ENCODE measurements around the gene SIRT7. TPM values are rescaled to one million over a fixed set of nuclear protein-coding genes. Genes with fewer than 3 reads are reported as not detected.

The SIRT7 gene
- total and polyA plus RNA-seq, 4 donors = 5.8 to 24.2 (median 15.4) TPM

GRCh38 chr17:81865358-81865732, 52.6 kb downstream of the SIRT7 start:
- H3K9me3 ChIP-seq (ENCODE audit: control insufficient read depth, insufficient read depth, low read length) = no peaks in the 10 kb centered on the region
- no peaks in the 10 kb centered on the region for H3K27me3 ChIP-seq (ENCODE audit: control insufficient read depth, insufficient read depth, low read length)
- no peak overlapping the region for H3K27ac ChIP-seq (ENCODE audit: low read depth, low read length)
- H3K4me3 ChIP-seq (ENCODE audit: low read depth, low read length) = no peak overlapping the region
- 96% methylated on average over 8 of the region's 8 CpGs for WGBS (ENCODE audit: insufficient coverage)
- DNase-seq (ENCODE audit: low read depth in 4 of 6, low spot score in 6 of 6) = no peak
- peaks cover 42% of the 10 kb centered on the region for H3K4me1 ChIP-seq (ENCODE audit: control insufficient read depth, insufficient read depth, low read length)
- H3K36me3 ChIP-seq (ENCODE audit: control insufficient read depth, insufficient read depth, low read length) = peaks cover 65% of the 10 kb centered on the region

GRCh38 chr17:81863833-81864768, 53.9 kb downstream of the SIRT7 start:
- Histone ChIP-seq H3K27me3 (ENCODE audit: control insufficient read depth, insufficient read depth, low read length) (no peaks in the 10 kb centered on the region), H3K4me3 (ENCODE audit: low read depth, low read length) (no peak overlapping the region), H3K36me3 (ENCODE audit: control insufficient read depth, insufficient read depth, low read length) (peaks cover 56% of the 10 kb centered on the region), H3K4me1 (ENCODE audit: control insufficient read depth, insufficient read depth, low read length) (peaks cover 38% of the 10 kb centered on the region), H3K9me3 (ENCODE audit: control insufficient read depth, insufficient read depth, low read length) (no peaks in the 10 kb centered on the region), H3K27ac (ENCODE audit: low read depth, low read length) (no peak overlapping the region)
- 92% methylated on average over 6 of the region's 9 CpGs for WGBS (ENCODE audit: insufficient coverage)
- DNase-seq (ENCODE audit: low read depth in 4 of 6, low spot score in 6 of 6) = no peak

GRCh38 chr17:81863123-81863675, 54.8 kb downstream of the SIRT7 start:
- H3K4me3 ChIP-seq (ENCODE audit: low read depth, low read length) = no peak overlapping the region
- H3K36me3 ChIP-seq (ENCODE audit: control insufficient read depth, insufficient read depth, low read length) = peaks cover 56% of the 10 kb centered on the region
- no peak for DNase-seq (ENCODE audit: low read depth in 4 of 6, low spot score in 6 of 6)
- no peaks in the 10 kb centered on the region for H3K27me3 ChIP-seq (ENCODE audit: control insufficient read depth, insufficient read depth, low read length)
- H3K27ac ChIP-seq (ENCODE audit: low read depth, low read length) = no peak overlapping the region
- no peaks in the 10 kb centered on the region for H3K9me3 ChIP-seq (ENCODE audit: control insufficient read depth, insufficient read depth, low read length)
- WGBS (ENCODE audit: insufficient coverage) = 95% methylated on average over 4 of the region's 6 CpGs
- H3K4me1 ChIP-seq (ENCODE audit: control insufficient read depth, insufficient read depth, low read length) = peaks cover 44% of the 10 kb centered on the region

Other genes starting within 250 kb of the SIRT7 start
- gene ARL16, start 234.4 kb downstream of the SIRT7 start, total RNA-seq = 10 to 100 TPM; 43.2 to 57.1 TPM
- 10 to 100 TPM; 64.8 to 69.1 TPM for gene ARL16, start 234.4 kb downstream of the SIRT7 start, polyA plus RNA-seq (ENCODE audit: insufficient read length in 2 of 2)
- gene HGS, start 234.2 kb downstream of the SIRT7 start, total RNA-seq = 10 to 100 TPM; 37.9 to 66.7 TPM
- gene HGS, start 234.2 kb downstream of the SIRT7 start, polyA plus RNA-seq (ENCODE audit: insufficient read length in 2 of 2) = 100 to 1,000 TPM; 107 to 128 TPM
- 10 to 100 TPM in 1 of 2 donors, 1 to 10 TPM in 1; 9.2 to 10.7 TPM for gene MRPL12, start 214.8 kb downstream of the SIRT7 start, total RNA-seq
- gene MRPL12, start 214.8 kb downstream of the SIRT7 start, polyA plus RNA-seq (ENCODE audit: insufficient read length in 2 of 2) = 10 to 100 TPM; 74.5 to 76.0 TPM
- 10 to 100 TPM in 1 of 2 donors, 1 to 10 TPM in 1; 6.1 to 10.4 TPM for gene SLC25A10, start 205.9 kb downstream of the SIRT7 start, total RNA-seq
- 10 to 100 TPM; 14.1 to 15.2 TPM for gene SLC25A10, start 205.9 kb downstream of the SIRT7 start, polyA plus RNA-seq (ENCODE audit: insufficient read length in 2 of 2)
- under 1 TPM; 0.50 to 0.99 TPM for gene GCGR, start 114.0 kb downstream of the SIRT7 start, total RNA-seq
- gene GCGR, start 114.0 kb downstream of the SIRT7 start, polyA plus RNA-seq (ENCODE audit: insufficient read length in 2 of 2) = 1 to 10 TPM in 1 of 2 donors, not detected in 1; 1.3 TPM
- gene MCRIP1, start 84.9 kb downstream of the SIRT7 start, total RNA-seq = 100 to 1,000 TPM in 1 of 2 donors, 10 to 100 TPM in 1; 51.0 to 146 TPM
- gene MCRIP1, start 84.9 kb downstream of the SIRT7 start, polyA plus RNA-seq (ENCODE audit: insufficient read length in 2 of 2) = 100 to 1,000 TPM; 216 to 234 TPM
- gene PPP1R27, start 83.1 kb downstream of the SIRT7 start, total RNA-seq = under 1 TPM in 1 of 2 donors, not detected in 1; 0.17 TPM
- under 1 TPM in 1 of 2 donors, not detected in 1; 0.18 TPM for gene PPP1R27, start 83.1 kb downstream of the SIRT7 start, polyA plus RNA-seq (ENCODE audit: insufficient read length in 2 of 2)
- 100 to 1,000 TPM; 143 to 443 TPM for gene P4HB, start 57.6 kb downstream of the SIRT7 start, total RNA-seq
- 100 to 1,000 TPM; 254 to 311 TPM for gene P4HB, start 57.6 kb downstream of the SIRT7 start, polyA plus RNA-seq (ENCODE audit: insufficient read length in 2 of 2)
- gene ARHGDIA, start 46.8 kb downstream of the SIRT7 start, total RNA-seq = 100 to 1,000 TPM in 1 of 2 donors, 10 to 100 TPM in 1; 46.6 to 158 TPM
- gene ARHGDIA, start 46.8 kb downstream of the SIRT7 start, polyA plus RNA-seq (ENCODE audit: insufficient read length in 2 of 2) = 100 to 1,000 TPM; 318 to 319 TPM
- 10 to 100 TPM; 54.6 to 77.1 TPM for gene ALYREF, start 26.6 kb downstream of the SIRT7 start, total RNA-seq
- 10 to 100 TPM; 77.4 to 84.5 TPM for gene ALYREF, start 26.6 kb downstream of the SIRT7 start, polyA plus RNA-seq (ENCODE audit: insufficient read length in 2 of 2)
- gene ANAPC11, start 26.5 kb downstream of the SIRT7 start, total RNA-seq = 100 to 1,000 TPM in 1 of 2 donors, 10 to 100 TPM in 1; 53.8 to 120 TPM
- 100 to 1,000 TPM; 142 to 144 TPM for gene ANAPC11, start 26.5 kb downstream of the SIRT7 start, polyA plus RNA-seq (ENCODE audit: insufficient read length in 2 of 2)
- gene NPB, start 15.9 kb downstream of the SIRT7 start, total RNA-seq = 1 to 10 TPM; 1.1 to 4.4 TPM
- gene NPB, start 15.9 kb downstream of the SIRT7 start, polyA plus RNA-seq (ENCODE audit: insufficient read length in 2 of 2) = 1 to 10 TPM; 2.1 to 3.8 TPM
- gene PCYT2, start 6.8 kb downstream of the SIRT7 start, total RNA-seq = 10 to 100 TPM; 31.4 to 36.4 TPM
- 10 to 100 TPM; 62.9 to 67.4 TPM for gene PCYT2, start 6.8 kb downstream of the SIRT7 start, polyA plus RNA-seq (ENCODE audit: insufficient read length in 2 of 2)
- 10 to 100 TPM; 10.8 to 13.0 TPM for gene MAFG, start 9.6 kb upstream of the SIRT7 start, total RNA-seq
- 10 to 100 TPM; 21.5 to 24.2 TPM for gene MAFG, start 9.6 kb upstream of the SIRT7 start, polyA plus RNA-seq (ENCODE audit: insufficient read length in 2 of 2)
- gene PYCR1, start 19.1 kb upstream of the SIRT7 start, total RNA-seq = 10 to 100 TPM; 37.0 to 52.0 TPM
- gene PYCR1, start 19.1 kb upstream of the SIRT7 start, polyA plus RNA-seq (ENCODE audit: insufficient read length in 2 of 2) = 10 to 100 TPM; 47.2 to 56.8 TPM
- gene MYADML2, start 29.1 kb upstream of the SIRT7 start, total RNA-seq = 1 to 10 TPM in 1 of 2 donors, under 1 TPM in 1; 0.44 to 2.0 TPM
- 1 to 10 TPM; 2.2 to 2.9 TPM for gene MYADML2, start 29.1 kb upstream of the SIRT7 start, polyA plus RNA-seq (ENCODE audit: insufficient read length in 2 of 2)
- 1 to 10 TPM in 1 of 2 donors, under 1 TPM in 1; 0.89 to 3.0 TPM for gene NOTUM, start 43.0 kb upstream of the SIRT7 start, total RNA-seq
- gene NOTUM, start 43.0 kb upstream of the SIRT7 start, polyA plus RNA-seq (ENCODE audit: insufficient read length in 2 of 2) = 1 to 10 TPM in 1 of 2 donors, under 1 TPM in 1; 0.82 to 1.4 TPM
- gene ASPSCR1, start 59.5 kb upstream of the SIRT7 start, total RNA-seq = 10 to 100 TPM; 22.3 to 42.8 TPM
- 10 to 100 TPM; 38.9 to 53.7 TPM for gene ASPSCR1, start 59.5 kb upstream of the SIRT7 start, polyA plus RNA-seq (ENCODE audit: insufficient read length in 2 of 2)
- 10 to 100 TPM; 37.0 to 56.3 TPM for gene CENPX, start 104.7 kb upstream of the SIRT7 start, total RNA-seq
- 10 to 100 TPM; 70.4 to 71.9 TPM for gene CENPX, start 104.7 kb upstream of the SIRT7 start, polyA plus RNA-seq (ENCODE audit: insufficient read length in 2 of 2)
- 10 to 100 TPM in 1 of 2 donors, 1 to 10 TPM in 1; 8.2 to 16.9 TPM for gene LRRC45, start 105.1 kb upstream of the SIRT7 start, total RNA-seq
- gene LRRC45, start 105.1 kb upstream of the SIRT7 start, polyA plus RNA-seq (ENCODE audit: insufficient read length in 2 of 2) = 10 to 100 TPM; 22.1 to 26.4 TPM
- 10 to 100 TPM; 51.7 to 58.4 TPM for gene RAC3, start 113.5 kb upstream of the SIRT7 start, total RNA-seq
- gene RAC3, start 113.5 kb upstream of the SIRT7 start, polyA plus RNA-seq (ENCODE audit: insufficient read length in 2 of 2) = 100 to 1,000 TPM; 212 to 214 TPM
- 10 to 100 TPM; 44.3 to 94.5 TPM for gene DCXR, start 119.5 kb upstream of the SIRT7 start, total RNA-seq
- 100 to 1,000 TPM; 144 to 145 TPM for gene DCXR, start 119.5 kb upstream of the SIRT7 start, polyA plus RNA-seq (ENCODE audit: insufficient read length in 2 of 2)
- gene RFNG, start 133.6 kb upstream of the SIRT7 start, total RNA-seq = 10 to 100 TPM; 19.5 to 36.7 TPM
- 10 to 100 TPM; 61.8 to 75.2 TPM for gene RFNG, start 133.6 kb upstream of the SIRT7 start, polyA plus RNA-seq (ENCODE audit: insufficient read length in 2 of 2)
- 100 to 1,000 TPM in 1 of 2 donors, 10 to 100 TPM in 1; 63.4 to 125 TPM for gene GPS1, start 133.7 kb upstream of the SIRT7 start, total RNA-seq
- 100 to 1,000 TPM; 151 to 165 TPM for gene GPS1, start 133.7 kb upstream of the SIRT7 start, polyA plus RNA-seq (ENCODE audit: insufficient read length in 2 of 2)
- 10 to 100 TPM; 18.9 to 48.8 TPM for gene DUS1L, start 147.6 kb upstream of the SIRT7 start, total RNA-seq
- 10 to 100 TPM; 66.6 to 85.1 TPM for gene DUS1L, start 147.6 kb upstream of the SIRT7 start, polyA plus RNA-seq (ENCODE audit: insufficient read length in 2 of 2)
- gene FASN, start 180.1 kb upstream of the SIRT7 start, total RNA-seq = 10 to 100 TPM; 57.7 to 58.3 TPM
- 100 to 1,000 TPM; 163 to 184 TPM for gene FASN, start 180.1 kb upstream of the SIRT7 start, polyA plus RNA-seq (ENCODE audit: insufficient read length in 2 of 2)

Data from spinal cord (tissue), 10 donors.